Cardiac septum (tissue), 1 donor: ENCODE measurements around the gene NR6A1. TPM values are rescaled to one million over a fixed set of nuclear protein-coding genes. Genes with fewer than 3 reads are reported as not detected.

Experiments
- DNase-seq: peaks from one replicate; pipeline ENCODE4 v3.0.0-alpha.2; 2020; ENCODE audit warnings: low spot score
- intact Hi-C: fragments of 100-400 bp; cut with DNase I; formaldehyde crosslinking; loops from one replicate; pipeline ENCODE4 v1.14.0; 2022
- total RNA-seq: library from RNA; stranded (reverse); fragmentation: NEBNext Ultra II Directional; extraction: Animal tissue kit (Norgen Biotek cat#: 25700); gene quantifications from one replicate; pipeline ENCODE4 v1.2.1, GENCODE V29; 2021
- donor health status: DM: no; HTN: no; CAD: no.

Gene NR6A1
- total RNA-seq, 1 donor from 2014 or later, result 2.2 TPM

GRCh38 chr9:124766815-124767554, 4.1 kb downstream of the NR6A1 start:
- intact Hi-C loops, result no loop called here
- DNase-seq, result no peak

GRCh38 chr9:124766326-124766725, 4.8 kb downstream of the NR6A1 start:
- intact Hi-C loops, result no loop called here
- no peak for DNase-seq

- intact Hi-C loops, result no loop called here
- DNase-seq, result no peak
Measured at GRCh38 chr9:124765439-124765835, 5.7 kb downstream of the NR6A1 start.

- intact Hi-C loops, result no loop called here
- DNase-seq, result no peak
Measured at GRCh38 chr9:124764774-124765438, 6.2 kb downstream of the NR6A1 start.

- no peak for DNase-seq
- intact Hi-C loops, result no loop called here
Measured at GRCh38 chr9:124762633-124763032, 8.5 kb downstream of the NR6A1 start.

GRCh38 chr9:124761710-124762109, 9.4 kb downstream of the NR6A1 start:
- intact Hi-C loops, result no loop called here
- no peak for DNase-seq

- intact Hi-C loops, result no loop called here
- DNase-seq, result no peak
Measured at GRCh38 chr9:124761196-124761595, 9.9 kb downstream of the NR6A1 start.

- intact Hi-C loops, result no loop called here
Measured at GRCh38 chr9:124760719-124761118, 10.4 kb downstream of the NR6A1 start.

GRCh38 chr9:124759327-124759726, 11.8 kb downstream of the NR6A1 start:
- no peak for DNase-seq
- intact Hi-C loops, result no loop called here

More at GRCh38 chr9:124760719-124761118, 10.4 kb downstream of the NR6A1 start:
- no peak for DNase-seq

GRCh38 chr9:124758691-124759090, 12.4 kb downstream of the NR6A1 start:
- intact Hi-C loops, result no loop called here

GRCh38 chr9:124758061-124758460, 13.1 kb downstream of the NR6A1 start:
- DNase-seq, result no peak
- intact Hi-C loops, result no loop called here

More at GRCh38 chr9:124758691-124759090, 12.4 kb downstream of the NR6A1 start:
- DNase-seq, result no peak

- intact Hi-C loops, result no loop called here
- DNase-seq, result no peak
Measured at GRCh38 chr9:124757616-124758015, 13.5 kb downstream of the NR6A1 start.

- intact Hi-C loops, result no loop called here
- no peak for DNase-seq
Measured at GRCh38 chr9:124756011-124756410, 15.1 kb downstream of the NR6A1 start.

- DNase-seq, result no peak
- intact Hi-C loops, result no loop called here
Measured at GRCh38 chr9:124755061-124755460, 16.1 kb downstream of the NR6A1 start.

- DNase-seq, result no peak
- intact Hi-C loops, result no loop called here
Measured at GRCh38 chr9:124754289-124754688, 16.8 kb downstream of the NR6A1 start.

GRCh38 chr9:124752967-124753366, 18.1 kb downstream of the NR6A1 start:
- DNase-seq, result no peak
- intact Hi-C loops, result no loop called here

- intact Hi-C loops, result no loop called here
- DNase-seq, result no peak
Measured at GRCh38 chr9:124749781-124750180, 21.3 kb downstream of the NR6A1 start.

GRCh38 chr9:124749284-124749683, 21.8 kb downstream of the NR6A1 start:
- no peak for DNase-seq
- intact Hi-C loops, result no loop called here

GRCh38 chr9:124747065-124747464, 24.0 kb downstream of the NR6A1 start:
- no peak for DNase-seq
- intact Hi-C loops, result no loop called here

GRCh38 chr9:124743686-124744348, 27.3 kb downstream of the NR6A1 start:
- intact Hi-C loops, result no loop called here
- no peak for DNase-seq

- DNase-seq, result no peak
- intact Hi-C loops, result no loop called here
Measured at GRCh38 chr9:124742940-124743339, 28.2 kb downstream of the NR6A1 start.
